K562 (cell line): ENCODE measurements around the gene FA2H. TPM values are rescaled to one million over a fixed set of nuclear protein-coding genes. Genes with fewer than 3 reads are reported as not detected.

Experiments used
- ATAC-seq: fragments of 200-7000 bp; cut with Tn5 transposase; 3 replicates; pipeline ENCODE4 v1.9.1; 2020; ENCODE audit warnings: moderate library complexity
- BruUV-seq: library from RNA; stranded (reverse); fragments of 400-500 nt; replicated peaks from 2 replicates; lab custom pipeline; 2021; lab: Mats Ljungman, UMichigan
- CTCF ChIA-PET: fragments of 300-600 bp; formaldehyde crosslinking; extraction: SDS; loops from one replicate; lab custom pipeline; 2021; ENCODE audit warnings: low intra/inter-chr PET ratio; lab: Yijun Ruan, JAX
- POLR2A ChIA-PET: fragments of 300-600, 350-650 bp; sonication (Branson Sonifier 250); formaldehyde crosslinking; extraction: SDS; loops from one replicate; lab custom pipeline; 2021; ENCODE audit warnings: antibody characterized with exemption, inconsistent platforms; lab: Yijun Ruan, JAX
- DNase-seq, 4 experiments: peaks; one replicate each; pipeline versions ENCODE4 v3.0.0 to v3.0.0-alpha.2; 2011 to 2018; ENCODE audit warnings: low spot score in 3 of 4, mixed read lengths in 3 of 4; ENCODE audit errors: extremely low read depth in 1 of 4
- FAIRE-seq: peaks from 2 replicates; lab custom pipeline; 2011; peaks lifted over from hg19 to GRCh38; lab: Jason Lieb, UNC
- H2AFZ ChIP-seq: 2 replicates; pipeline ENCODE4 v1.6.0; 2011; ENCODE audit warnings: low read depth, low read length, control low read depth, inconsistent platforms
- H3K27ac ChIP-seq: fragments of 200-600 bp; 3 replicates; pipeline ENCODE4 v1.8.0; 2011; ENCODE audit warnings: low read depth, mild to moderate bottlenecking, control low read depth, inconsistent platforms, low read length, moderate library complexity, mixed read lengths; ENCODE audit errors: extremely low read depth
- H3K27me3 ChIP-seq, 2 experiments: fragments of 300-600 bp in 1 of 2; 2 replicates in 1 of 2; 3 replicates in 1 of 2; pipeline versions ENCODE4 v1.6.0 to v1.8.0; 2011; ENCODE audit warnings: inconsistent platforms in 2 of 2, low read length in 2 of 2, mild to moderate bottlenecking in 1 of 2, mixed read lengths in 1 of 2, moderate library complexity in 1 of 2; ENCODE audit not compliant: control insufficient read depth in 2 of 2, insufficient read depth in 2 of 2
- H3K36me3 ChIP-seq: fragments of 300-600 bp; 3 replicates; pipeline ENCODE4 v1.8.0; 2011; ENCODE audit warnings: mild to moderate bottlenecking, low read length, inconsistent platforms; ENCODE audit not compliant: control insufficient read depth, insufficient read depth
- H3K4me1 ChIP-seq, 2 experiments: fragments of 200-600 bp in 1 of 2; replicated peaks in 1 of 2; 2 replicates in 1 of 2; 3 replicates in 1 of 2; pipeline versions ENCODE4 v1.5.1 to v1.8.0; 2011; ENCODE audit warnings: inconsistent platforms in 2 of 2, low read length in 2 of 2, mild to moderate bottlenecking in 1 of 2, mixed read lengths in 1 of 2, moderate library complexity in 1 of 2; ENCODE audit not compliant: control insufficient read depth in 2 of 2, insufficient read depth in 2 of 2
- H3K4me2 ChIP-seq: 2 replicates; pipeline ENCODE4 v1.6.1; 2011; ENCODE audit warnings: low read length, control low read depth, inconsistent platforms, mixed read lengths; ENCODE audit not compliant: insufficient read depth
- H3K4me3 ChIP-seq: fragments of 200-600 bp; sonication (generic), shearing (Covaris generic); 2 replicates; pipeline ENCODE4 v1.5.1; 2016; ENCODE audit warnings: control low read depth, inconsistent platforms
- H3K79me2 ChIP-seq: fragments of 200-600 bp; 3 replicates; pipeline ENCODE4 v1.8.0; 2011; ENCODE audit warnings: low read length, inconsistent platforms; ENCODE audit not compliant: control insufficient read depth, insufficient read depth
- H3K9ac ChIP-seq, 2 experiments: 2 replicates each; pipeline versions ENCODE4 v1.6.0 to v1.6.1; 2011; ENCODE audit warnings: low read depth in 2 of 2, low read length in 2 of 2, control low read depth in 1 of 2, inconsistent platforms in 1 of 2, mild to moderate bottlenecking in 1 of 2, mixed read lengths in 1 of 2; ENCODE audit not compliant: insufficient read depth in 1 of 2
- H3K9me1 ChIP-seq: one replicate; pipeline ENCODE4 v1.6.0; 2011; ENCODE audit warnings: inconsistent platforms, mild to moderate bottlenecking, low read length, moderate library complexity; ENCODE audit not compliant: control insufficient read depth, insufficient read depth
- H3K9me3 ChIP-seq: replicated peaks from 2 replicates; pipeline ENCODE4 v1.5.1; 2011; ENCODE audit warnings: low read depth, low read length, inconsistent platforms; ENCODE audit not compliant: control insufficient read depth, insufficient read depth
- H4K20me1 ChIP-seq: replicated peaks from 2 replicates; pipeline ENCODE4 v1.6.1; 2011; ENCODE audit warnings: low read length, inconsistent platforms, mixed read lengths; ENCODE audit not compliant: control insufficient read depth, insufficient read depth
- TCF7L2 ChIP-seq: fragments of 150-350 bp; IDR thresholded peaks from 2 replicates; pipeline ENCODE4 v1.6.1; 2016; ENCODE audit warnings: low read depth, mild to moderate bottlenecking, low read length, moderate library complexity
- WGBS: fragments of 100-300 bp; shearing (Covaris generic); methylation state at CpG from one replicate; pipeline ENCODE4 v1.1.6; 2016; ENCODE audit warnings: low coverage, mixed read lengths; ENCODE audit not compliant: insufficient coverage; ENCODE audit errors: missing lambda C conversion rate; 5-methylcytosine and 5-hydroxymethylcytosine counted together
- in situ Hi-C: fragments of 300-500 bp; cut with MboI; formaldehyde crosslinking; loops from 4 replicates; pipeline ENCODE4 v1.15.0; 2018; ENCODE audit warnings: inconsistent platforms, mixed read lengths
- intact Hi-C: fragments of 100-400 bp; cut with micrococcal nuclease; formaldehyde crosslinking; loops from 2 replicates; pipeline ENCODE4 v1.14.2; 2022
- polyA plus RNA-seq, 8 experiments: library from polyadenylated mRNA; depleted of rRNA in 4 of 8; stranded (reverse) in 5 of 8; unstranded in 3 of 8; fragments of >200 nt; fragmentation: Nextera tagmentation in 2 of 8; fragmentation: Illumina TruSeq in 1 of 8; extraction: Ambion mirVana in 2 of 8; extraction: Trizol in 1 of 8; gene quantifications; 2 replicates each; pipeline versions ENCODE4 v1.2.1 to v1.2.3, GENCODE V29; 2011 to 2014; ENCODE audit warnings: inconsistent platforms in 1 of 8, missing spikeins in 1 of 8
- total RNA-seq, 7 experiments: library from RNA; depleted of rRNA in 6 of 7; stranded (reverse); fragments of >200 nt in 6 of 7; fragmentation: Illumina TruSeq in 2 of 7; extraction: Trizol in 2 of 7; gene quantifications; 2 replicates each; pipeline versions ENCODE4 v1.2.1 to v1.2.3, GENCODE V29; 2011 to 2021; ENCODE audit warnings: low replicate concordance in 1 of 7
- TF ChIP-seq, protein P1 (sequence below), 3 experiments: IDR thresholded peaks in 2 of 3; conservative IDR thresholded peaks in 1 of 3; 2 replicates each; pipeline ENCODE4 v1.5.1; 2011 to 2012; ENCODE audit warnings: low read length in 3 of 3, mild to moderate bottlenecking in 3 of 3, control low read depth in 2 of 3, improper control_type of control experiment in 1 of 3, inconsistent platforms in 1 of 3, low read depth in 1 of 3, mixed read lengths in 1 of 3, moderate library complexity in 1 of 3; ENCODE audit not compliant: insufficient read depth in 2 of 3

Gene FA2H
- total and polyA plus RNA-seq, 9 of the 15 experiments (the other 6 are each of a cell fraction or from before 2014, with no cell fraction given), result not detected

DNA sequence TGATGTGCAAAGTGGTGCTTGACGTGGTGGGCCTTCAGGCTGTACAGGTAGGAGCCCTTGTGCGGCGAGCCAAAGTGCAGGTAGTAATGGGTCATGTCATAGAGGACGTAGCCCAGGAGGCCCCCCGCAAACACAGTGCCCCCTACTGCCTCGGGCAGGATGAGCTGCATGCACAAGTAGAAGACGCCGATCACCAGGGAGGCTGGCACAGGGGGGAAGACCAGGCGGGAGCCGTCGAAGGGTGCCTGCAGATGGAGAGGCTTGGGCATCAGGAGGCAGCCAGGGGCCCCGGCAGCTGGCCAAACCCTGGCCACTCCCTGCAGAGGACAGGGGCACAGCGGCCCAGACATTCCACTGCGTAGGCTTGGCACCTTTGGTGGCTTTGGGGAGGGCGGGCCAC lies 58.3 kb downstream of the FA2H start:
- intact Hi-C loops (no loop called here), in situ Hi-C loops (loop anchor here (25.0 kb wide), 1 partner anchor 421 kb away; the partner anchor contains the start of gene ZFP1)
- Histone ChIP-seq H4K20me1 (no peaks in the 10 kb centered on the region), H3K27ac (no peak overlapping the region), H3K9me1 (no peaks in the 10 kb centered on the region), H3K4me2 (no peak overlapping the region), H2AFZ (no peak overlapping the region), H3K9me3 (no peaks in the 10 kb centered on the region), H3K27me3 (peaks cover 22 to 50% of the 10 kb centered on the region in 2 experiments; a peak in 4 of 5 replicates), H3K9ac (no peak overlapping the region), H3K36me3 (no peaks in the 10 kb centered on the region), H3K4me3 (no peak overlapping the region), H3K79me2 (no peaks in the 10 kb centered on the region), H3K4me1 (peaks cover 0 to 20% of the 10 kb centered on the region in 2 experiments; a peak in 2 of 5 replicates)
- ATAC-seq (peak; percentile 47; the same call in 2 of the 3 replicates), DNase-seq (peak in 1 of 4 experiments; percentile 7), FAIRE-seq (no peak)
- ChIA-PET CTCF (no interaction called here), POLR2A (no interaction called here)
- WGBS, result 10% methylated on average over 14 of the region's 15 CpGs
- no TSS peak for BruUV-seq
- TF ChIP-seq, protein P1, sequence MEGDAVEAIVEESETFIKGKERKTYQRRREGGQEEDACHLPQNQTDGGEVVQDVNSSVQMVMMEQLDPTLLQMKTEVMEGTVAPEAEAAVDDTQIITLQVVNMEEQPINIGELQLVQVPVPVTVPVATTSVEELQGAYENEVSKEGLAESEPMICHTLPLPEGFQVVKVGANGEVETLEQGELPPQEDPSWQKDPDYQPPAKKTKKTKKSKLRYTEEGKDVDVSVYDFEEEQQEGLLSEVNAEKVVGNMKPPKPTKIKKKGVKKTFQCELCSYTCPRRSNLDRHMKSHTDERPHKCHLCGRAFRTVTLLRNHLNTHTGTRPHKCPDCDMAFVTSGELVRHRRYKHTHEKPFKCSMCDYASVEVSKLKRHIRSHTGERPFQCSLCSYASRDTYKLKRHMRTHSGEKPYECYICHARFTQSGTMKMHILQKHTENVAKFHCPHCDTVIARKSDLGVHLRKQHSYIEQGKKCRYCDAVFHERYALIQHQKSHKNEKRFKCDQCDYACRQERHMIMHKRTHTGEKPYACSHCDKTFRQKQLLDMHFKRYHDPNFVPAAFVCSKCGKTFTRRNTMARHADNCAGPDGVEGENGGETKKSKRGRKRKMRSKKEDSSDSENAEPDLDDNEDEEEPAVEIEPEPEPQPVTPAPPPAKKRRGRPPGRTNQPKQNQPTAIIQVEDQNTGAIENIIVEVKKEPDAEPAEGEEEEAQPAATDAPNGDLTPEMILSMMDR (IDR thresholded peaks at IDR 0.05 in 2 of 3, conservative IDR thresholded peaks at IDR 0.05 in 1 of 3; ENCODE audit: insufficient read depth in 2 of 3, low read depth in 1 of 3, low read length in 3 of 3), result peak in 2 of 3 experiments; percentile 20 to 28; a peak in 1 of 6 replicates
- no peak for TF ChIP-seq TCF7L2
